Activated CD4-positive, alpha-beta T cell treated with anti-CD3 and anti-CD28 coated beads, Interleukin-2, Interleukin-4, amounts not matched to agents 100 ng/mL and 50 ng/mL, durations not matched to agents 16 hours and 8 hours (primary cell): ENCODE measurements around the gene SLCO3A1.

Experiments used
- DNase-seq: peaks from one replicate; pipeline ENCODE4 v3.0.0-alpha.2; 2020; ENCODE audit warnings: low spot score

SLCO3A1 gene

GRCh38 chr15:92128788-92129187 lies 275.3 kb downstream of the SLCO3A1 start:
- DNase-seq: no peak

DNA sequence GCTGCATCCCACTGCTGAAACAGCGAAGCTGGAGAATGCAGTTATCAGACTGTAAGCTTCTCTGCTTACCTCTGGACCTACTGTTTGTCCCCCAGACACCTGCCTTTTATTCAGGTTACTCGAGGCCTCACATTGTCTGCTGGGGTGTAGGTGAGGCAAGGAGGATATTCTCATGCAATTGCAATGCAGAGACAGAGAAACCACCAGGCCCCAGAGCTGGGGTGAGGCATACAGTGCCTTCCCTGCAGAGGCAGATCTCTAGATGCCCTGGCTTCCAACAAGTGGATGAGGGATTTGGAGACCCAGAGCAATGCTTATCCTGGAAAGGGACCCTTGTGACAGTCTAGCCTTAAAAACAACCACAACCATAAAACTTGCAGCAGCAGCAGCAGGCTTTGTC lies 276.7 kb downstream of the SLCO3A1 start:
- no peak for DNase-seq

DNA sequence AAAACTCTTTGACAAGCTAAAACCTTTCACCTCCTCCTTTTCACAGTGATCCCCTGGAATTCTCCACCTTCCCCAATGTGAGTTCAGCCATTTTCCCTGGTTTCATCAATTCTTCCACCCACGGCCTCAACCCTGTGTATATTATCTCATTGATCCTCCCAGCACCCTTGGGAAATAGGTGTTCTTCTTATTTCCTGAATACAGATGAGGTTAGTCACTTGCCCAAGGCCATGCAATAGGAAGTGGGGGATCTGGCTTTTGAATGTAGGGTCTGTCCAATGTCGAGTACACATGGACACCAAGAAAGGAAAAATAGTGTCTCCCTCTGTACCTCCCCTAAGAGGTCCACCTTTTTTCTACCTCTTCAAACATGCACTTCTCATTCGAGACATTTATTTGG lies 277.4 kb downstream of the SLCO3A1 start:
- no peak for DNase-seq

DNA sequence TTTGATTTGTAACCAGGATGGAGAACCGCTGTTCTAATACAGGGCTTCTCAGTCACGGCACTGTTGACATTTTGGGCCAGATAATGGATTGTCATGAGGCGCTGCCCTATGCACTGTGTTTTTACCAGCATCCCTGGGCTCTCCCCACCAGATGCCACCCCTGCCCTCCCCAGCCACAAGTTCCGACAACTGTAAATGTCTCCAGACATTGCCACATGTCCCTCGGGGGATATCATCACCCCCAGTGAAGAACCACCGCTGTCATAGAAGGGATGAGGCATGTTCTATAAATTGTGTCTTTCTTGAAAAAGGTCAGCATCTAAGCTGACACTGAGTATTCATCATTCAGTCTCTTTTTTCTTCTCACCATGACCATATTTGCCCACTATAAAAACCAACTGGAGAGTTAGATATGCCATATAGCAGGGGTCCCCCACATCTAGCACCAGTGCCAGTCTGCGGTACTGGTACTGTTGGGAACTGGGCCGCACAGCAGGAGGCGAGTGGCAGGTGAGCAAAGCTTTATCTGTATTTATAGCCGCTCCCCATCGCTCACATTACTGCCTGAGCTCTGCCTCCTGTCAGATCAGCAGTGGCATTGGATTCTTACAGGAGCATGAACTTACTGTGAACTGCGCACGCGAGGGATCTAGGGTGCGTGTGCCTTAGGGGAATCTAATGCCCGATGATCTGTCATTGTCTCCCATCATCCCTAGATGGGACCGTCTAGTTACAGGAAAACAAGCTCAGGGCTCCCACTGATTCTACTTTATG lies 279.7 kb downstream of the SLCO3A1 start:
- no peak for DNase-seq

DNA sequence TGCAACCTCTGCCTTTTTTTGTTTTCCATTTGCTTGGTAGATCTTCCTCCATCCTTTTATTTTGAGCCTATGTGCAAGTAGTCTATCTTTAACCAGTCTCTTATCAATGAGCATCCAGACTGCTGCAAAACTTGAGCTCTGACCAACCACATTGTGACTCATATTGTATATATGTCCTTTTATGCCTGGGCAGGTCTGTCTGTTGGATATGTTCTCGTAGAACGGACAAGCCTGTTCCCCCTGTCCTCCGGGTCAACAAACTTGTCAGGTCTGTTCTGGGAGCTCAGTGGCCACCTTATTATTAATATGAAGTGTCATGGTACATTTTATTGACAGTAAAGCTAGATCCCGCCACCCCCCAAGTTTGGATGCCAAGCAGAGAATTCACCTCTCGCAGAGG lies 287.3 kb downstream of the SLCO3A1 start:
- no peak for DNase-seq

- DNase-seq: no peak
Observed at GRCh38 chr15:92141607-92142006, 288.1 kb downstream of the SLCO3A1 start.

DNA sequence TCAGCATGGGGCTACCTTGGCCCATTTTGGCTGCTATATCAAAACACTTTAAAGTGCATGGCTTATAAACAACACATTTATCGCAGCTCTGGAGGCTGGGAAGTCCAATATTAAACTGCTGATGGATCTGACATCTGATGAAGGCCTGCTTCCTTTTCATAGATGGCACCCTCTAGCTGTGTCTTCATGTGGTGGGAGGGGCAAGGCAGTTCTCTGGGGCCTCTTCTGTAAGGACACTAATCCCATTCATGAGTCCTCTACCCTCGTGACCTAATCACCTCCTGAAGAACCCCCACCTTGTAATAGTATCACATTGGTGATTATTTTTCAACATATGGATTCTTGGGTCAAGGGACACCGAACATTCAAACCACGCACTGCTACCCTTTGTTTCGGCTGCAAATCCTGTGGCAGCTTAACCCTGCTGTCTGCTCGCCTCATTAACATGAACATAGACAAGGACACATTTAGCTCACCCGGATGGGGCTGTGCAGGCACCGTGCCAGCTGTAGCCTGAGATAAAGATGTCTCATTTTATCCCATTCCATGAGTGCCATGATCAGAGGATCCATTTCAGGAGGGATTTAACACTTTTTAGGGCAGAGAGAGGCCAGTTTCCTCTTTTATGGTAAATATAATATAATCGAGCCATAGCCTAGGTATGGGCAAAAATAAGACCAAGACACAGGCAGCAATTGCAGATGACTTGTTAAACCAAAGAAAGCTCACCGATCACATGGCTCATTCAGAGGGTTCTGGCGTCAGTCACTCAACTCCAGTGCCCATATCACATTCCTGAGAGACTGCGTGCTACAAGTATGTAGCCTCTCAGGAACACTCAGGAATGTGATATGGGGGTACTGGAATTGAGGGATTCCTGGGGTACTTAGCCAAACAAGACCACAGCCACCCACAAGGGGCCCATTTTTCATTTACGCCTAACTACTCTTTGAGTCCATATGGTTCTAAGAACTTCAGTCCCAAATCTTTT lies 289.0 kb downstream of the SLCO3A1 start:
- DNase-seq: no peak

- DNase-seq: no peak
Observed at GRCh38 chr15:92143765-92144164, 290.3 kb downstream of the SLCO3A1 start.

DNA sequence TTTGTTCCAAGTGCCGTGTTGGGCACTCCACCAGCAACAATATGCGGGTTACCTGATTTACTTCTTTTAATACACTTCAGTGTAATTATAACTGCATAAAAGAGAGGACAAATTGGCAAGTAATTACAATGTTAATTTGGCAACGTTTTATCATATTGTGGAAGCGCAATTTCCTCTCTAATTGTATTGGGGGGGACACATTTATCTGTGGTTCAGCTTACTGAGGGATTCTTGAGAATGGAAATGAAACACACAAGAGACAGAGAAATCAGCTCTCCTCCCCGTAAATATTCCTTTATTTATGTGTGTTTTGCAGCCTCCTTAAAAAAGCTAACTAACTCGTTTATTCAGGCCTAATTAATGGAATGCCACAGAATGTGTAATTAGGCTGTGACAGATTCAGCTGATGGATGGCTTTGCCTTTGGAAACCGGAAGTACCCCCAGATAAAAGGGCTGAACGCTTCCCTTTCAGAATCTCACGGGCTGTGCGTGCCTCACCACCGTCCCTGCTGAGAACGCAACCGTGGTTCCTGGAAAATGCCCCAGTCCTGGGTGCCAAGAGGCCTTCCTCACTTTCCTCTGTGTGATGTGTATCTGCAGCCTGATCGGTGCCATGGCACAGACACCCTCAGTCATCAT lies 293.1 kb downstream of the SLCO3A1 start:
- DNase-seq: no peak

DNA sequence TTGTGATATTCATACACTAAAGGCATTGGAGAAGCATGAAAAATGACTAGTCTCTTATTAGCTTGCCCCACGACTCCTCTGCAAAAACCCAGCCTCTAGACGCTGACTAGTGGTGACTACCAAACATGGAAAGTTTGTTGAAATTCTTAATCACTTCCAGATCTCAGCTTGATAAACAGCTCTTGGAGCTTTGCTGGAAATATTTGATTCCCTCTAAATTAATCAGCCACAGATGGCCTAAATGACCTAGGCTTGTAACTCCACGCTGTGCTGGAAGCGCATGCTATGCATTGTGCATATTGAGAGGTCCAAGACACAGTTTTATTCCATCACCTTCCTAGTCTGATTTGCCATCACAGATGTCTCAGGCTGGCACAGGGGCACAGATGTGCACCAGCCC lies 295.5 kb downstream of the SLCO3A1 start:
- no peak for DNase-seq

GRCh38 chr15:92149465-92149864 lies 296.0 kb downstream of the SLCO3A1 start:
- no peak for DNase-seq

DNA sequence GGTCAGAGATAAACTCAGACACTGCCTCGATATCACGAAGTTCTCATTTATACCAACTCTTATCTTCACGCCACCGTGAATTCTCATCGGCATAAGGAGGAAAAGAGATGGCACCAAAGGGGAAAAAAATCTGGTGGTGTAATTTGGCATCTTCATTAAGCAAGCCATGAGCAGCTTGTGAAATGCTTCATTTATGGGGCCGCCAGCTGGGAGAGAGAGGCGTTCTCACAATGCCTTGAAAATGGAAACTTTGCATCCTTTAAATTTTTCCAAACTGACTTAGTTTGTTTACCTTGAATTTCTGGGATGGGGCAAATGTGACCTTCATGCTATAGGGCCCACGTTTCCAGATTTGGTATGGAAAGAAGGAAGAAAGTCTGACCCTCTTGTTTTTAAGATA lies 297.7 kb downstream of the SLCO3A1 start:
- no peak for DNase-seq

GRCh38 chr15:92151741-92152140 lies 298.2 kb downstream of the SLCO3A1 start:
- no peak for DNase-seq

DNA sequence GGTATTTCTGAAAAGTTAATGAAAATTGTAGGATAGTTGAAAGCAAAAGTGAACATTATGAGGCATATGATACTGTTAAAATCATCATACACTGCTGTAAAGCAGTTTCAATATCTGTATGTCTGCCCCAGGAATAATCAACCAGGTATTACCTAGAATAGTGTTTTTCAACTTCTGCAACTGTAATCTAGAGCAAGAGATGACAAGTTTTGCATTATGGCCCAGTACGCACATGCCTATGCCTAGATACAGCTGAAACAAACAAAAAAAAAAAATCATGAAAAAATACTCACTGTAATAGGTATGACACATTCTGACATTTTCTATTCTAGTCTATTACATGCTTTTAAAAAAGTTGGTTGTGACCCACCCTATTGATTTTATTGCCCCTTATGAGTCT lies 299.5 kb downstream of the SLCO3A1 start:
- DNase-seq: no peak

- DNase-seq: no peak
Observed at GRCh38 chr15:92153620-92154019, 300.1 kb downstream of the SLCO3A1 start.

GRCh38 chr15:92155934-92156333 lies 302.4 kb downstream of the SLCO3A1 start:
- no peak for DNase-seq

GRCh38 chr15:92157666-92158298 lies 304.3 kb downstream of the SLCO3A1 start:
- DNase-seq: no peak

DNA sequence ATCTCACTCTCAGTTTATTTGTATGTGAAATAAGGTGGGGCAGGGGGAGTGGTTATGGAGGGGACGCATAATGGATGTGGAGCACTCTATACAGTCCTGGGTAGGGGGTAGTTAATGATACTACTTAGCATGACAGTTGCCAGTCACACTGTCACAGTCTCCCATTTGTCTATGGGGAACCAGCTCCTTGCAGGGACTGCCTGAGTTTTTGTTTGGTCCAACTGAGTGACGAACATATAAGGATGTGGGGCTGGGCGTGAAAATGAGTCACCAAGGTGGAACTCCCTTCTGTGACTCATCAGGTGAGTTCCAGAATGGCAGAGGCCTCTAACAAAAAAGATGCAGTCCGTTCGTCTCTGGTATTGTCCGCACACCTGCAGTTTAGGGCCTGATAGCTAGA lies 304.9 kb downstream of the SLCO3A1 start:
- DNase-seq: peak; percentile 47

DNA sequence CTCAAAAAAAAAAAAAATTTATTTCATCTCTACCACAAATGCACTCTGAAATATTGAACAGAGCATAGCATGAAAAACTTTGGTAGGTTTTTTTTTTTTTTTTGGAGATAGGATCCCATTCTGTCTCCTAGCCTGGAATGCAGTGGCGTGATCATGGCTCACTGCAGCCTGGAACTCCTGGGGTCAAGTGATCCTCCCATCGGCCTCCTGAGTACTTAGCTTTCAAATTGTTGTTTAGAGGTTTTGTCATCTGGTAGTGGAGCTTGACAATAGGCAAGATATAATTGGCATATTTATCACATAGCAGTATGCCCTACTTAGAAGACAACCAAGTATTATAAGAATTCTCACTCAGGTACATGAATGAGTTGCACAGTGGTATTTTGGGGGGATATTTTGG lies 306.0 kb downstream of the SLCO3A1 start:
- no peak for DNase-seq

GRCh38 chr15:92159906-92160841 lies 306.7 kb downstream of the SLCO3A1 start:
- DNase-seq: no peak
